GM12878 (cell line): ENCODE data around the gene BMPR1B. TPM values are rescaled to one million over a fixed set of nuclear protein-coding genes. Genes with fewer than 3 reads are reported as not detected.

Experiments used
- ATAC-seq: fragments of 200-7000 bp; cut with Tn5 transposase; 3 replicates; pipeline ENCODE4 v1.9.1; 2020; ENCODE audit warnings: mild to moderate bottlenecking, moderate library complexity
- BruUV-seq: library from RNA; stranded (reverse); fragments of 400-500 nt; replicated peaks from 2 replicates; lab custom pipeline; 2021; lab: Mats Ljungman, UMichigan
- CTCF ChIA-PET: fragments of 300-600 bp; sonication (Branson Sonifier 250); formaldehyde crosslinking; extraction: SDS; loops from one replicate; lab custom pipeline; 2021; ENCODE audit warnings: inconsistent platforms; lab: Yijun Ruan, JAX
- POLR2A ChIA-PET: fragments of 350-600 bp; formaldehyde crosslinking; extraction: SDS; loops from one replicate; lab custom pipeline; 2021; ENCODE audit warnings: inconsistent platforms; lab: Charles Lee
- RAD21 ChIA-PET: fragments of 300-600 bp; sonication (Branson Sonifier 250); formaldehyde crosslinking; loops from one replicate; lab custom pipeline; 2023; ENCODE audit warnings: antibody characterized with exemption; ENCODE audit not compliant: unreplicated experiment; lab: Charles Lee
- SMC1A ChIA-PET: fragments of 300-600 bp; sonication (Branson Sonifier 250); formaldehyde crosslinking; loops from one replicate; lab custom pipeline; 2023; ENCODE audit not compliant: unreplicated experiment, uncharacterized antibody; lab: Charles Lee
- DNase-seq: peaks from one replicate; pipeline ENCODE4 v3.0.0-alpha.2; 2011; ENCODE audit warnings: low read depth, low spot score
- FAIRE-seq: peaks from 3 replicates; lab custom pipeline; 2011; peaks lifted over from hg19 to GRCh38; lab: Jason Lieb, UNC
- H2AFZ ChIP-seq: 2 replicates; pipeline ENCODE4 v1.6.0; 2011; ENCODE audit warnings: low read depth, low read length, control low read depth; ENCODE audit not compliant: control insufficient read depth
- H3K27ac ChIP-seq: 2 replicates; pipeline ENCODE4 v1.5.1; 2011; ENCODE audit warnings: control low read depth; ENCODE audit not compliant: control insufficient read depth, insufficient read depth
- H3K27me3 ChIP-seq, 2 experiments: replicated peaks in 1 of 2; 2 replicates each; pipeline versions ENCODE4 v1.6.0 to v1.6.1; 2011; ENCODE audit warnings: low read length in 1 of 2; ENCODE audit not compliant: control insufficient read depth in 2 of 2, insufficient read depth in 2 of 2
- H3K36me3 ChIP-seq, 2 experiments: 2 replicates each; pipeline ENCODE4 v1.5.1; 2011; ENCODE audit warnings: low read length in 1 of 2; ENCODE audit not compliant: control insufficient read depth in 2 of 2, insufficient read depth in 2 of 2
- H3K4me1 ChIP-seq: 2 replicates; pipeline ENCODE4 v1.6.1; 2011; ENCODE audit warnings: mild to moderate bottlenecking, low read length, moderate library complexity, mixed read lengths; ENCODE audit not compliant: control insufficient read depth, insufficient read depth
- H3K4me2 ChIP-seq: 2 replicates; pipeline ENCODE4 v1.6.0; 2011; ENCODE audit warnings: control low read depth; ENCODE audit not compliant: control insufficient read depth, insufficient read depth
- H3K4me3 ChIP-seq: fragments of 200-600 bp; sonication (generic); 2 replicates; pipeline ENCODE4 v1.5.1; 2016
- H3K79me2 ChIP-seq: 2 replicates; pipeline ENCODE4 v1.6.0; 2011; ENCODE audit warnings: low read length; ENCODE audit not compliant: control insufficient read depth, insufficient read depth
- H3K9ac ChIP-seq: 2 replicates; pipeline ENCODE4 v1.8.0; 2011; ENCODE audit warnings: low read length, control low read depth, mixed read lengths; ENCODE audit not compliant: control insufficient read depth, insufficient read depth
- H3K9me3 ChIP-seq: replicated peaks from 3 replicates; pipeline ENCODE4 v1.5.1; 2011; ENCODE audit warnings: mild to moderate bottlenecking, low read length; ENCODE audit not compliant: control insufficient read depth, insufficient read depth
- H4K20me1 ChIP-seq: 2 replicates; pipeline ENCODE4 v1.6.0; 2011; ENCODE audit not compliant: control insufficient read depth, insufficient read depth
- DPF2 ChIP-seq: fragments of 450-650 bp; IDR thresholded peaks from 2 replicates; pipeline ENCODE4 v1.6.1; 2017; ENCODE audit warnings: mild to moderate bottlenecking
- FOXM1 ChIP-seq: IDR thresholded peaks from 2 replicates; pipeline ENCODE4 v1.6.1; 2012; ENCODE audit warnings: low read depth, mild to moderate bottlenecking, inconsistent platforms, low read length, moderate library complexity
- MTA3 ChIP-seq: IDR thresholded peaks from 2 replicates; pipeline ENCODE4 v1.6.1; 2012; ENCODE audit warnings: low read length, inconsistent platforms, borderline replicate concordance
- NFYA ChIP-seq: IDR thresholded peaks from 2 replicates; pipeline ENCODE4 v1.6.1; 2011; ENCODE audit warnings: low read depth, mild to moderate bottlenecking, low read length, improper control_type of control experiment, borderline replicate concordance
- NRF1 ChIP-seq: conservative IDR thresholded peaks from 2 replicates; pipeline ENCODE4 v1.6.1; 2011; ENCODE audit warnings: mild to moderate bottlenecking, low read depth, low read length, improper control_type of control experiment
- SMC3 ChIP-seq: IDR thresholded peaks from 2 replicates; pipeline ENCODE4 v1.6.1; 2011; ENCODE audit warnings: low read length, improper control_type of control experiment, borderline replicate concordance
- SREBF2 ChIP-seq: IDR thresholded peaks from 2 replicates; pipeline ENCODE4 v1.6.1; 2012; ENCODE audit warnings: mild to moderate bottlenecking, low read length
- TCF12 ChIP-seq: IDR thresholded peaks from 2 replicates; pipeline ENCODE4 v1.6.1; 2011; ENCODE audit warnings: low read depth, mild to moderate bottlenecking, low read length
- WRNIP1 ChIP-seq: IDR thresholded peaks from 2 replicates; pipeline ENCODE4 v1.6.1; 2011; ENCODE audit warnings: low read depth, low read length, improper control_type of control experiment, borderline replicate concordance
- YBX1 ChIP-seq: fragments of 450-650 bp; IDR thresholded peaks from 2 replicates; pipeline ENCODE4 v1.6.1; 2016; ENCODE audit warnings: antibody characterized with exemption
- ZBED1 ChIP-seq: IDR thresholded peaks from 2 replicates; pipeline ENCODE4 v1.6.1; 2016; ENCODE audit warnings: borderline replicate concordance
- ZNF217 ChIP-seq: fragments of 450-650 bp; IDR thresholded peaks from 2 replicates; pipeline ENCODE4 v1.6.1; 2017; ENCODE audit warnings: antibody characterized with exemption, mild to moderate bottlenecking
- WGBS: methylation state at CpG from one replicate; pipeline ENCODE4 v1.1.6; 2016; ENCODE audit warnings: low lambda C conversion rate; ENCODE audit not compliant: insufficient replicate concordance, insufficient coverage; ENCODE audit errors: missing lambda C conversion rate; 5-methylcytosine and 5-hydroxymethylcytosine counted together
- in situ Hi-C: fragments of 300-500 bp; cut with MboI; formaldehyde crosslinking; loops from 9 replicates; pipeline ENCODE4 v1.14.3; 2018; ENCODE audit warnings: mixed read lengths
- intact Hi-C: fragments of 100-400 bp; cut with micrococcal nuclease; formaldehyde crosslinking; loops from one replicate; pipeline ENCODE4 v1.14.2; 2022; ENCODE audit not compliant: unreplicated experiment
- polyA plus RNA-seq, 11 experiments: library from polyadenylated mRNA; depleted of rRNA in 4 of 11; unstranded in 6 of 11; stranded (reverse) in 5 of 11; fragments of >200 nt; fragmentation: Nextera tagmentation in 4 of 11; fragmentation: Illumina TruSeq in 1 of 11; extraction: Ambion mirVana in 4 of 11; extraction: Trizol in 1 of 11; gene quantifications; 1 replicate in 1 of 11; 2 replicates in 10 of 11; pipeline versions ENCODE4 v1.2.1 to v1.2.3, GENCODE V29; 2011 to 2016; ENCODE audit warnings: inconsistent platforms in 2 of 11, missing spikeins in 2 of 11, low read depth in 1 of 11
- total RNA-seq, 4 experiments: library from RNA; depleted of rRNA in 3 of 4; stranded (reverse); fragments of >200 nt in 3 of 4; fragmentation: Illumina TruSeq in 1 of 4; extraction: Trizol in 1 of 4; gene quantifications; 2 replicates each; pipeline versions ENCODE4 v1.2.1 to v1.2.3, GENCODE V29; 2013 to 2021
- TF ChIP-seq, protein P1 (sequence below): fragments of 450-650 bp; IDR thresholded peaks from 2 replicates; pipeline ENCODE4 v1.6.1; 2016; ENCODE audit warnings: mild to moderate bottlenecking
- TF ChIP-seq, protein P2 (sequence below): fragments of 450-650 bp; IDR thresholded peaks from 2 replicates; pipeline ENCODE4 v1.6.1; 2017; ENCODE audit warnings: antibody characterized with exemption, mild to moderate bottlenecking, moderate library complexity
- TF ChIP-seq, protein P3 (sequence below): fragments of 450-650 bp; IDR thresholded peaks from 2 replicates; pipeline ENCODE4 v1.6.1; 2014; ENCODE audit warnings: mild to moderate bottlenecking
- TF ChIP-seq, protein P4 (sequence below): fragments of 450-650 bp; IDR thresholded peaks from 2 replicates; pipeline ENCODE4 v1.6.1; 2017; ENCODE audit warnings: low read depth, mild to moderate bottlenecking, moderate library complexity

The BMPR1B gene
- total and polyA plus RNA-seq, 10 of the 15 experiments (the other 5 are each of a cell fraction or from before 2014, with no cell fraction given), result not detected

DNA sequence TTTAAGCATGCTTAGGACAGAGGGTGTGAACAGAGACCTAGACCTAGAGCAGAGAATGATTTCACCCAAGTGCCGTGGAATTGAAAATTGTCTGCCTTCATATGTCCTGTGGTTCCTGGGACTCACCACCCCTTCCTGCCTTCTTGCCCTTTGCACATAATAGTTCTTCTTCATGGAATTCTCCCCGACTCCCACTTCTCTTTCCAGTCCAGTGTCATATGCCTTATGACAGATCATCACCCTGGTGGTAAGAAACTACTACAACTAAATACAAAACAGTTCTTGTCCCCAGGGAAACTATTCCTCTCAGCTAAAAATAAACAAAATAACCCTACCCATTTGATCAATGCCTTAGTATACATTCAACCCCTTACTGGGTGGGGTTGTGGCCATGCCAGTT, 43.3 kb downstream of the BMPR1B start (continued):
- TF ChIP-seq, protein P1, sequence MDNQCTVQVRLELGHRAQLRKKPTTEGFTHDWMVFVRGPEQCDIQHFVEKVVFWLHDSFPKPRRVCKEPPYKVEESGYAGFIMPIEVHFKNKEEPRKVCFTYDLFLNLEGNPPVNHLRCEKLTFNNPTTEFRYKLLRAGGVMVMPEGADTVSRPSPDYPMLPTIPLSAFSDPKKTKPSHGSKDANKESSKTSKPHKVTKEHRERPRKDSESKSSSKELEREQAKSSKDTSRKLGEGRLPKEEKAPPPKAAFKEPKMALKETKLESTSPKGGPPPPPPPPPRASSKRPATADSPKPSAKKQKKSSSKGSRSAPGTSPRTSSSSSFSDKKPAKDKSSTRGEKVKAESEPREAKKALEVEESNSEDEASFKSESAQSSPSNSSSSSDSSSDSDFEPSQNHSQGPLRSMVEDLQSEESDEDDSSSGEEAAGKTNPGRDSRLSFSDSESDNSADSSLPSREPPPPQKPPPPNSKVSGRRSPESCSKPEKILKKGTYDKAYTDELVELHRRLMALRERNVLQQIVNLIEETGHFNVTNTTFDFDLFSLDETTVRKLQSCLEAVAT, result no peak
- TF ChIP-seq SREBF2 (no peak), ZNF217 (no peak), YBX1 (no peak), FOXM1 (no peak)

DNA sequence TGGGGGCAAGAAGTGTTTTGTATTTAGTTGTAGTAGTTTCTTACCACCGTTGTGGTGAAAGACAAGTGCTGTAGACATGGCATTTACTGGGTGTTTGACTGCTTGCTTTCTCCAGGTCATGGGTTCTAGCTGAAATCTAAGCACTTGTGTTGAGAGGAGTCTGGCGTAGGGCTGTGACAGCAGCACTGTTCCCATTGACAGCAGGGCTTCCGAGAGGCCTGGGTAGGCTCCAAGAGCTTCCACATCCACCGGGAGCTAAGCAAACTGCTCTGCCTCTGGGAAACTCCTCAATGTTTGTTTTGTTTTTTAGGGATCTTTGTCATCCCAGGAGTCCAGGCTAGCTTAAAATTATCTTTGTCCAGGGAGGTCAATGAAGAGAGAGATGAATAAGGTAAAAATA, 44.3 kb downstream of the BMPR1B start:
- ChIA-PET POLR2A (interaction anchor here (0.5 kb wide), 1 partner anchor 76 kb away, joined by 4 read pairs; no protein-coding TSS in a partner anchor), CTCF (no interaction called here), SMC1A (no interaction called here), RAD21 (no interaction called here)
- Histone ChIP-seq H3K79me2 (no peaks in the 10 kb centered on the region), H3K27me3 (no peaks in the 10 kb centered on the region), H3K36me3 (no peaks in the 10 kb centered on the region), H3K27ac (no peak overlapping the region), H4K20me1 (no peaks in the 10 kb centered on the region), H3K9me3 (no peaks in the 10 kb centered on the region), H3K4me2 (no peak overlapping the region), H2AFZ (no peak overlapping the region), H3K9ac (no peak overlapping the region), H3K4me3 (no peak overlapping the region), H3K4me1 (no peaks in the 10 kb centered on the region)
- DNase-seq, result no peak
- in situ Hi-C loops (no loop called here), intact Hi-C loops (loop anchor here (5.0 kb wide), 1 partner anchor 865 kb away; no protein-coding TSS in a partner anchor)
- ATAC-seq, result no peak
- FAIRE-seq, result no peak
- no TSS peak for BruUV-seq
- WGBS, result 19% methylated on average over 4 of the region's 4 CpGs
- TF ChIP-seq ZBED1, result no peak
- no peak for TF ChIP-seq SMC3
- TF ChIP-seq MTA3, result no peak
- no peak for TF ChIP-seq WRNIP1
- no peak for TF ChIP-seq TCF12
- TF ChIP-seq, protein P2, sequence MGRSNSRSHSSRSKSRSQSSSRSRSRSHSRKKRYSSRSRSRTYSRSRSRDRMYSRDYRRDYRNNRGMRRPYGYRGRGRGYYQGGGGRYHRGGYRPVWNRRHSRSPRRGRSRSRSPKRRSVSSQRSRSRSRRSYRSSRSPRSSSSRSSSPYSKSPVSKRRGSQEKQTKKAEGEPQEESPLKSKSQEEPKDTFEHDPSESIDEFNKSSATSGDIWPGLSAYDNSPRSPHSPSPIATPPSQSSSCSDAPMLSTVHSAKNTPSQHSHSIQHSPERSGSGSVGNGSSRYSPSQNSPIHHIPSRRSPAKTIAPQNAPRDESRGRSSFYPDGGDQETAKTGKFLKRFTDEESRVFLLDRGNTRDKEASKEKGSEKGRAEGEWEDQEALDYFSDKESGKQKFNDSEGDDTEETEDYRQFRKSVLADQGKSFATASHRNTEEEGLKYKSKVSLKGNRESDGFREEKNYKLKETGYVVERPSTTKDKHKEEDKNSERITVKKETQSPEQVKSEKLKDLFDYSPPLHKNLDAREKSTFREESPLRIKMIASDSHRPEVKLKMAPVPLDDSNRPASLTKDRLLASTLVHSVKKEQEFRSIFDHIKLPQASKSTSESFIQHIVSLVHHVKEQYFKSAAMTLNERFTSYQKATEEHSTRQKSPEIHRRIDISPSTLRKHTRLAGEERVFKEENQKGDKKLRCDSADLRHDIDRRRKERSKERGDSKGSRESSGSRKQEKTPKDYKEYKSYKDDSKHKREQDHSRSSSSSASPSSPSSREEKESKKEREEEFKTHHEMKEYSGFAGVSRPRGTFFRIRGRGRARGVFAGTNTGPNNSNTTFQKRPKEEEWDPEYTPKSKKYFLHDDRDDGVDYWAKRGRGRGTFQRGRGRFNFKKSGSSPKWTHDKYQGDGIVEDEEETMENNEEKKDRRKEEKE, result no peak
- no peak for TF ChIP-seq DPF2
- TF ChIP-seq, protein P3, sequence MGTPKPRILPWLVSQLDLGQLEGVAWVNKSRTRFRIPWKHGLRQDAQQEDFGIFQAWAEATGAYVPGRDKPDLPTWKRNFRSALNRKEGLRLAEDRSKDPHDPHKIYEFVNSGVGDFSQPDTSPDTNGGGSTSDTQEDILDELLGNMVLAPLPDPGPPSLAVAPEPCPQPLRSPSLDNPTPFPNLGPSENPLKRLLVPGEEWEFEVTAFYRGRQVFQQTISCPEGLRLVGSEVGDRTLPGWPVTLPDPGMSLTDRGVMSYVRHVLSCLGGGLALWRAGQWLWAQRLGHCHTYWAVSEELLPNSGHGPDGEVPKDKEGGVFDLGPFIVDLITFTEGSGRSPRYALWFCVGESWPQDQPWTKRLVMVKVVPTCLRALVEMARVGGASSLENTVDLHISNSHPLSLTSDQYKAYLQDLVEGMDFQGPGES, result no peak
- no peak for TF ChIP-seq NRF1
- no peak for TF ChIP-seq NFYA
- TF ChIP-seq, protein P4, sequence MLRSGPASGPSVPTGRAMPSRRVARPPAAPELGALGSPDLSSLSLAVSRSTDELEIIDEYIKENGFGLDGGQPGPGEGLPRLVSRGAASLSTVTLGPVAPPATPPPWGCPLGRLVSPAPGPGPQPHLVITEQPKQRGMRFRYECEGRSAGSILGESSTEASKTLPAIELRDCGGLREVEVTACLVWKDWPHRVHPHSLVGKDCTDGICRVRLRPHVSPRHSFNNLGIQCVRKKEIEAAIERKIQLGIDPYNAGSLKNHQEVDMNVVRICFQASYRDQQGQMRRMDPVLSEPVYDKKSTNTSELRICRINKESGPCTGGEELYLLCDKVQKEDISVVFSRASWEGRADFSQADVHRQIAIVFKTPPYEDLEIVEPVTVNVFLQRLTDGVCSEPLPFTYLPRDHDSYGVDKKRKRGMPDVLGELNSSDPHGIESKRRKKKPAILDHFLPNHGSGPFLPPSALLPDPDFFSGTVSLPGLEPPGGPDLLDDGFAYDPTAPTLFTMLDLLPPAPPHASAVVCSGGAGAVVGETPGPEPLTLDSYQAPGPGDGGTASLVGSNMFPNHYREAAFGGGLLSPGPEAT, result no peak
